HepG2 (cell line): Measurements from ENCODE around the gene TBRG4. TPM values are rescaled to one million over a fixed set of nuclear protein-coding genes. Genes with fewer than 3 reads are reported as not detected.

Experiments
- ATAC-seq: fragments of 200-7000 bp; cut with Tn5 transposase; 3 replicates; pipeline ENCODE4 v1.9.1; 2020; ENCODE audit warnings: mild to moderate bottlenecking, moderate library complexity
- BruUV-seq: library from RNA; stranded (reverse); fragments of 400-500 nt; replicated peaks from 2 replicates; lab custom pipeline; 2021; lab: Mats Ljungman, UMichigan
- CTCF ChIA-PET: fragments of 300-600 bp; formaldehyde crosslinking; extraction: SDS; loops from one replicate; lab custom pipeline; 2021; ENCODE audit warnings: low total read pairs, inconsistent platforms, low intra/inter-chr PET ratio; lab: Yijun Ruan, JAX
- POLR2A ChIA-PET: fragments of 350-600 bp; sonication (Branson Sonifier 250); formaldehyde crosslinking; loops from one replicate; lab custom pipeline; 2020; ENCODE audit warnings: antibody characterized with exemption, inconsistent platforms; lab: Yijun Ruan, JAX
- DNase-seq: peaks from one replicate; pipeline ENCODE4 v3.0.0-alpha.2; 2015; ENCODE audit warnings: low spot score
- FAIRE-seq: peaks from 3 replicates; lab custom pipeline; 2011; peaks lifted over from hg19 to GRCh38; lab: Jason Lieb, UNC
- H2AFZ ChIP-seq: one replicate; pipeline ENCODE4 v1.6.1; 2011; ENCODE audit warnings: low read length, inconsistent platforms
- H3K27ac ChIP-seq: fragments of 300-600 bp; 3 replicates; pipeline ENCODE4 v1.8.0; 2011; ENCODE audit warnings: mixed run types, mild to moderate bottlenecking, mixed read lengths, low read length, inconsistent platforms; ENCODE audit not compliant: insufficient read depth; ENCODE audit errors: extremely low read length
- H3K27me3 ChIP-seq, 2 experiments: fragments of 200-600 bp in 1 of 2; 2 replicates in 1 of 2; 3 replicates in 1 of 2; pipeline versions ENCODE4 v1.6.0 to v1.8.0; 2011; ENCODE audit warnings: low read length in 2 of 2, mild to moderate bottlenecking in 2 of 2, moderate library complexity in 2 of 2, inconsistent platforms in 1 of 2; ENCODE audit not compliant: insufficient read depth in 2 of 2, control insufficient read depth in 1 of 2
- H3K36me3 ChIP-seq, 2 experiments: fragments of 200-600 bp in 1 of 2; replicated peaks in 1 of 2; 2 replicates in 1 of 2; 3 replicates in 1 of 2; pipeline versions ENCODE4 v1.5.1 to v1.8.0; 2011; ENCODE audit warnings: low read length in 2 of 2, inconsistent platforms in 1 of 2; ENCODE audit not compliant: insufficient read depth in 2 of 2, control insufficient read depth in 1 of 2
- H3K4me1 ChIP-seq: 2 replicates; pipeline ENCODE4 v1.5.1; 2012; ENCODE audit warnings: low read length, inconsistent platforms; ENCODE audit not compliant: insufficient read depth
- H3K4me2 ChIP-seq: 2 replicates; pipeline ENCODE4 v1.6.0; 2011; ENCODE audit warnings: low read depth, low read length, inconsistent platforms
- H3K4me3 ChIP-seq, 3 experiments: fragments of 200-600 bp in 1 of 3; sonication (generic), shearing (Covaris generic) in 1 of 3; replicated peaks in 1 of 3; 2 replicates each; pipeline ENCODE4 v1.5.1; 2011 to 2016; ENCODE audit warnings: low read length in 3 of 3, inconsistent platforms in 2 of 3, low read depth in 2 of 3, mild to moderate bottlenecking in 2 of 3, control low read depth in 1 of 3, mixed read lengths in 1 of 3; ENCODE audit not compliant: insufficient read depth in 1 of 3
- H3K79me2 ChIP-seq: one replicate; pipeline ENCODE4 v1.6.1; 2011; ENCODE audit warnings: low read length, inconsistent platforms; ENCODE audit not compliant: insufficient read depth
- H3K9ac ChIP-seq: 2 replicates; pipeline ENCODE4 v1.6.0; 2011; ENCODE audit warnings: mild to moderate bottlenecking, low read depth, low read length, inconsistent platforms; ENCODE audit not compliant: insufficient read depth
- H3K9me3 ChIP-seq: 2 replicates; pipeline ENCODE4 v1.5.1; 2012; ENCODE audit warnings: mild to moderate bottlenecking, low read length
- H4K20me1 ChIP-seq: 2 replicates; pipeline ENCODE4 v1.6.0; 2011; ENCODE audit warnings: inconsistent platforms, mild to moderate bottlenecking, low read length, moderate library complexity; ENCODE audit not compliant: insufficient read depth
- CREB1 ChIP-seq, 2 experiments: fragments of 450-650 bp in 1 of 2; IDR thresholded peaks; 2 replicates each; pipeline ENCODE4 v1.6.1; 2016 to 2017; ENCODE audit warnings: control low read depth in 1 of 2, mild to moderate bottlenecking in 1 of 2, missing compliant biosample characterization in 1 of 2, missing genetic modification characterization in 1 of 2
- KDM1A ChIP-seq: IDR thresholded peaks from 2 replicates; pipeline ENCODE4 v1.6.1; 2016; ENCODE audit warnings: missing compliant biosample characterization
- KDM2A ChIP-seq: sonication (generic); formaldehyde crosslinking; IDR thresholded peaks from 2 replicates; pipeline ENCODE4 v1.4.0; 2020; ENCODE audit warnings: low read depth, missing genetic modification reagents, borderline replicate concordance
- NCOR1 ChIP-seq: fragments of 200-600 bp; sonication (generic); IDR thresholded peaks from 2 replicates; pipeline ENCODE4 v1.7.0; 2017; ENCODE audit warnings: antibody characterized with exemption, low read length, borderline replicate concordance
- RFX1 ChIP-seq: fragments of 450-650 bp; IDR thresholded peaks from 2 replicates; pipeline ENCODE4 v1.6.1; 2017
- ZNF891 ChIP-seq: sonication (generic); formaldehyde crosslinking; IDR thresholded peaks from 2 replicates; pipeline ENCODE4 v1.5.0; 2020; ENCODE audit warnings: mild to moderate bottlenecking, missing genetic modification reagents
- ZSCAN31 ChIP-seq: sonication (generic); formaldehyde crosslinking; IDR thresholded peaks from 2 replicates; pipeline ENCODE4 v1.5.0; 2020; ENCODE audit warnings: low read depth, mild to moderate bottlenecking, missing genetic modification reagents
- WGBS: methylation state at CpG from one replicate; pipeline ENCODE4 v1.1.6; 2017; ENCODE audit warnings: low lambda C conversion rate; 5-methylcytosine and 5-hydroxymethylcytosine counted together
- in situ Hi-C: cut with HindIII; loops from 2 replicates; pipeline ENCODE4 v1.10.0; 2017; ENCODE audit warnings: low pct_unique_long_range_greater_than_20kb; ENCODE audit not compliant: extremely low pct_ligation_motif_present
- intact Hi-C: fragments of 100-400 bp; cut with micrococcal nuclease; formaldehyde crosslinking; loops from one replicate; pipeline ENCODE4 v1.10.0; 2022; ENCODE audit not compliant: unreplicated experiment
- polyA plus RNA-seq, 8 experiments: library from polyadenylated mRNA; depleted of rRNA in 3 of 8; stranded (reverse) in 7 of 8; unstranded in 1 of 8; fragments of >200 nt; fragmentation: Illumina TruSeq in 4 of 8; extraction: Trizol in 4 of 8; gene quantifications; 2 replicates each; pipeline versions ENCODE4 v1.2.1 to v1.2.3, GENCODE V29; 2011 to 2016; ENCODE audit warnings: low read depth in 4 of 8, missing spikeins in 1 of 8, mixed read lengths in 1 of 8; ENCODE audit not compliant: insufficient read depth in 1 of 8
- total RNA-seq, 5 experiments: library from RNA; depleted of rRNA; stranded (reverse); fragments of >200 nt; fragmentation: Illumina TruSeq; extraction: Trizol; gene quantifications; 2 replicates each; pipeline ENCODE4 v1.2.3, GENCODE V29; 2016; ENCODE audit warnings: low read depth in 1 of 5
- TF ChIP-seq, protein P1 (sequence below): sonication (generic); formaldehyde crosslinking; IDR thresholded peaks from 2 replicates; pipeline ENCODE4 v1.5.1; 2020; ENCODE audit warnings: missing genetic modification reagents, mild to moderate bottlenecking, borderline replicate concordance
- TF ChIP-seq, protein P2 (sequence below): sonication (generic); formaldehyde crosslinking; IDR thresholded peaks from 2 replicates; pipeline ENCODE4 v1.4.0; 2020; ENCODE audit warnings: missing genetic modification reagents

Gene TBRG4
- total and polyA plus RNA-seq, 2 of the 13 experiments (the other 11 are each of a cell fraction or from before 2014, with no cell fraction given) = 87.8 to 107 TPM

GRCh38 chr7:45089341-45089891 is 22.1 kb downstream of the TBRG4 start (continued):
- TF ChIP-seq, protein P1, sequence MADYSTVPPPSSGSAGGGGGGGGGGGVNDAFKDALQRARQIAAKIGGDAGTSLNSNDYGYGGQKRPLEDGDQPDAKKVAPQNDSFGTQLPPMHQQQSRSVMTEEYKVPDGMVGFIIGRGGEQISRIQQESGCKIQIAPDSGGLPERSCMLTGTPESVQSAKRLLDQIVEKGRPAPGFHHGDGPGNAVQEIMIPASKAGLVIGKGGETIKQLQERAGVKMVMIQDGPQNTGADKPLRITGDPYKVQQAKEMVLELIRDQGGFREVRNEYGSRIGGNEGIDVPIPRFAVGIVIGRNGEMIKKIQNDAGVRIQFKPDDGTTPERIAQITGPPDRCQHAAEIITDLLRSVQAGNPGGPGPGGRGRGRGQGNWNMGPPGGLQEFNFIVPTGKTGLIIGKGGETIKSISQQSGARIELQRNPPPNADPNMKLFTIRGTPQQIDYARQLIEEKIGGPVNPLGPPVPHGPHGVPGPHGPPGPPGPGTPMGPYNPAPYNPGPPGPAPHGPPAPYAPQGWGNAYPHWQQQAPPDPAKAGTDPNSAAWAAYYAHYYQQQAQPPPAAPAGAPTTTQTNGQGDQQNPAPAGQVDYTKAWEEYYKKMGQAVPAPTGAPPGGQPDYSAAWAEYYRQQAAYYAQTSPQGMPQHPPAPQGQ = no peak
- peak; percentile 83 for TF ChIP-seq RFX1
- no peak for TF ChIP-seq NCOR1
- peak; percentile 69 for TF ChIP-seq KDM1A (CRISPR knock-in tag)

GRCh38 chr7:45088821-45089340 is 22.6 kb downstream of the TBRG4 start, which contains the start of gene NACAD:
Gene NACAD, minus strand, starts transcription at chr7:45088969. Its CDS starts 75 bp downstream, at chr7:45088894.
- Histone ChIP-seq H3K4me2 (peak within 1 kb of the TSS; percentile 42; the same call in 1 of the 2 replicates), H3K36me3 (no peaks in the 10 kb centered on the region), H3K4me3 (peak within 1 kb of the TSS in 2 of 3 experiments; percentile 22 to 50; a peak in 3 of 6 replicates), H2AFZ (no peak within 1 kb of the TSS), H3K9me3 (no peaks in the 10 kb centered on the region), H3K79me2 (no peaks in the 10 kb centered on the region), H3K27me3 (peaks cover 9 to 23% of the 10 kb centered on the region in 2 experiments), H3K9ac (no peak within 1 kb of the TSS), H3K4me1 (peaks cover 9% of the 10 kb centered on the region; the same call in 1 of the 2 replicates), H3K27ac (no peak within 1 kb of the TSS), H4K20me1 (no peaks in the 10 kb centered on the region)
- no peak for FAIRE-seq
- ATAC-seq = no peak; the same call in 1 of the 3 replicates
- in situ Hi-C loops = no loop called here
- WGBS = 20% methylated on average over 1 of the region's 50 CpGs
- no peak for DNase-seq
- ChIA-PET POLR2A (no interaction called here), CTCF (no interaction called here)
- no TSS peak for BruUV-seq
- TF ChIP-seq CREB1 (IDR thresholded peaks at IDR 0.05) (peak; percentile 41; the same call in 1 of the 2 replicates), CREB1 (CRISPR knock-in tag; IDR thresholded peaks at IDR 0.05) (no peak), ZSCAN31 (CRISPR knock-in tag) (no peak), ZNF891 (CRISPR knock-in tag) (no peak), KDM2A (CRISPR knock-in tag) (0 out of 2 replicates have a peak, but pooled peaks have one; percentile 20)
- TF ChIP-seq, protein P2, sequence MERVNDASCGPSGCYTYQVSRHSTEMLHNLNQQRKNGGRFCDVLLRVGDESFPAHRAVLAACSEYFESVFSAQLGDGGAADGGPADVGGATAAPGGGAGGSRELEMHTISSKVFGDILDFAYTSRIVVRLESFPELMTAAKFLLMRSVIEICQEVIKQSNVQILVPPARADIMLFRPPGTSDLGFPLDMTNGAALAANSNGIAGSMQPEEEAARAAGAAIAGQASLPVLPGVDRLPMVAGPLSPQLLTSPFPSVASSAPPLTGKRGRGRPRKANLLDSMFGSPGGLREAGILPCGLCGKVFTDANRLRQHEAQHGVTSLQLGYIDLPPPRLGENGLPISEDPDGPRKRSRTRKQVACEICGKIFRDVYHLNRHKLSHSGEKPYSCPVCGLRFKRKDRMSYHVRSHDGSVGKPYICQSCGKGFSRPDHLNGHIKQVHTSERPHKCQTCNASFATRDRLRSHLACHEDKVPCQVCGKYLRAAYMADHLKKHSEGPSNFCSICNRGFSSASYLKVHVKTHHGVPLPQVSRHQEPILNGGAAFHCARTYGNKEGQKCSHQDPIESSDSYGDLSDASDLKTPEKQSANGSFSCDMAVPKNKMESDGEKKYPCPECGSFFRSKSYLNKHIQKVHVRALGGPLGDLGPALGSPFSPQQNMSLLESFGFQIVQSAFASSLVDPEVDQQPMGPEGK = peak; percentile 47; the same call in 1 of the 2 replicates
- intact Hi-C loops = no loop called here
